H1 (cell line): Measurements from ENCODE around the gene PPP2R2C. TPM values are rescaled to one million over a fixed set of nuclear protein-coding genes. Genes with fewer than 3 reads are reported as not detected.

Experiments used
- CBX5 ChIP-seq: fragments of 300-800, 300-1000 bp; sonication (generic); IDR thresholded peaks from 2 replicates; pipeline ENCODE4 v1.7.1; 2016; ENCODE audit warnings: antibody characterized with exemption, low read length, low read depth
- polyA plus RNA-seq, 7 experiments: library from polyadenylated mRNA; depleted of rRNA in 3 of 7; stranded (reverse) in 5 of 7; unstranded in 2 of 7; fragments of >200 nt in 5 of 7; fragments of 200-250 nt in 2 of 7; gene quantifications; 1 replicate in 5 of 7; 2 replicates in 1 of 7; 4 replicates in 1 of 7; pipeline versions ENCODE4 v1.2.1 to v1.2.3, GENCODE V29; 2011 to 2013; ENCODE audit warnings: missing spikeins in 2 of 7, mixed read lengths in 2 of 7
- total RNA-seq: library from RNA; stranded (reverse); fragmentation: NEBNext Ultra II Directional; extraction: Animal tissue kit (Norgen Biotek cat#: 25700); gene quantifications from 2 replicates; pipeline ENCODE4 v1.2.1, GENCODE V29; 2021

PPP2R2C gene
- total and polyA plus RNA-seq, 2 of the 8 experiments (the other 6 are each of a cell fraction or from before 2014, with no cell fraction given): 6.4 TPM

GRCh38 chr4:6369924-6370645, 102.3 kb downstream of the PPP2R2C start (continued):
- TF ChIP-seq CBX5: no peak
